22Rv1 (cell line): ENCODE data around the gene ATG2B.

Experiments
- ZFX ChIP-seq: fragments of 450-650 bp; IDR thresholded peaks from 2 replicates; pipeline ENCODE4 v1.6.1; 2017; ENCODE audit warnings: antibody characterized with exemption, borderline replicate concordance
- TF ChIP-seq, protein P1 (sequence below): fragments of 450-650 bp; IDR thresholded peaks from 2 replicates; pipeline ENCODE4 v1.5.1; 2017; ENCODE audit warnings: mild to moderate bottlenecking

DNA sequence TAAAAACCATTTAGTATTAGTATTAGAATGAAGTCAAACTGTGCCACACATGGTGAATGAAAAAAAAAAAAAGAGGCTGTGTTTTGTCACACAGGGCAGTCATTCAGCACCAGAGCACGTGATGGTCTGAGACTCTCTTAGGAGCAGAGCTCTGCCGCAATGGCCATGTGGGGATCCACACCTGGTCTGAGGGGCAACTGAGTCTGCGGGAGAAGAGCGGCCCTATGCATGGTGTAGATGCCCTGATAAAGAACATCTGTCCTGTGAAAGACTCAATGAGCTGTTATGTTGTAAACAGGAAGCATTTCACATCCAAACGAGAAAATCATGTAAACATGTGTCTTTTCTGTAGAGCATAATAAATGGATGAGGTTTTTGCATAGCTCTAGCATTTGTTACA, 119.4 kb downstream of the ATG2B start:
- TF ChIP-seq, protein P1, sequence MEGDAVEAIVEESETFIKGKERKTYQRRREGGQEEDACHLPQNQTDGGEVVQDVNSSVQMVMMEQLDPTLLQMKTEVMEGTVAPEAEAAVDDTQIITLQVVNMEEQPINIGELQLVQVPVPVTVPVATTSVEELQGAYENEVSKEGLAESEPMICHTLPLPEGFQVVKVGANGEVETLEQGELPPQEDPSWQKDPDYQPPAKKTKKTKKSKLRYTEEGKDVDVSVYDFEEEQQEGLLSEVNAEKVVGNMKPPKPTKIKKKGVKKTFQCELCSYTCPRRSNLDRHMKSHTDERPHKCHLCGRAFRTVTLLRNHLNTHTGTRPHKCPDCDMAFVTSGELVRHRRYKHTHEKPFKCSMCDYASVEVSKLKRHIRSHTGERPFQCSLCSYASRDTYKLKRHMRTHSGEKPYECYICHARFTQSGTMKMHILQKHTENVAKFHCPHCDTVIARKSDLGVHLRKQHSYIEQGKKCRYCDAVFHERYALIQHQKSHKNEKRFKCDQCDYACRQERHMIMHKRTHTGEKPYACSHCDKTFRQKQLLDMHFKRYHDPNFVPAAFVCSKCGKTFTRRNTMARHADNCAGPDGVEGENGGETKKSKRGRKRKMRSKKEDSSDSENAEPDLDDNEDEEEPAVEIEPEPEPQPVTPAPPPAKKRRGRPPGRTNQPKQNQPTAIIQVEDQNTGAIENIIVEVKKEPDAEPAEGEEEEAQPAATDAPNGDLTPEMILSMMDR: no peak
- TF ChIP-seq ZFX: no peak
